ENCODE results near the gene CEACAM7. TPM values are rescaled to one million over a fixed set of nuclear protein-coding genes. Genes with fewer than 3 reads are reported as not detected.

The CEACAM7 gene
- total RNA-seq, 1 experiment from 2014 or later: not detected

Small RNAs within 50 kb of the gene (small RNA-seq; reads per million reads assigned to genes)
- not detected for gene AC243960.4

Other genes with a start within 250 kb of the CEACAM7 start
- 25.1 and 30.3 TPM in 2 replicates for gene DMAC2, start 248.4 kb downstream of the CEACAM7 start, total RNA-seq (2014; rRNA removed; shearing (Covaris generic); ENCODE audit: low replicate concordance)
- not detected in 2 replicates for gene ERICH4, start 245.1 kb downstream of the CEACAM7 start, total RNA-seq (2014; rRNA removed; shearing (Covaris generic); ENCODE audit: low replicate concordance)
- gene CEACAM21, start 112.1 kb downstream of the CEACAM7 start, total RNA-seq (2014; rRNA removed; shearing (Covaris generic); ENCODE audit: low replicate concordance): not detected in 2 replicates
- not detected in 2 replicates for gene CEACAM4, start 61.2 kb downstream of the CEACAM7 start, total RNA-seq (2014; rRNA removed; shearing (Covaris generic); ENCODE audit: low replicate concordance)
- gene CEACAM5, start 20.4 kb upstream of the CEACAM7 start, total RNA-seq (2014; rRNA removed; shearing (Covaris generic); ENCODE audit: low replicate concordance): not detected in 2 replicates
- gene CEACAM6, start 67.3 kb upstream of the CEACAM7 start, total RNA-seq (2014; rRNA removed; shearing (Covaris generic); ENCODE audit: low replicate concordance): not detected in 2 replicates
- not detected in 2 replicates for gene CEACAM3, start 108.3 kb upstream of the CEACAM7 start, total RNA-seq (2014; rRNA removed; shearing (Covaris generic); ENCODE audit: low replicate concordance)
- gene LYPD4, start 156.4 kb upstream of the CEACAM7 start, total RNA-seq (2014; rRNA removed; shearing (Covaris generic); ENCODE audit: low replicate concordance): not detected in 2 replicates
- gene DMRTC2, start 156.8 kb upstream of the CEACAM7 start, total RNA-seq (2014; rRNA removed; shearing (Covaris generic); ENCODE audit: low replicate concordance): not detected in 2 replicates
- gene RPS19, start 172.0 kb upstream of the CEACAM7 start, total RNA-seq (2014; rRNA removed; shearing (Covaris generic); ENCODE audit: low replicate concordance): 2,482 and 3,478 TPM in 2 replicates
- gene CD79A, start 189.0 kb upstream of the CEACAM7 start, total RNA-seq (2014; rRNA removed; shearing (Covaris generic); ENCODE audit: low replicate concordance): 970 and 1,036 TPM in 2 replicates
- 136 and 137 TPM in 2 replicates for gene ARHGEF1, start 194.9 kb upstream of the CEACAM7 start, total RNA-seq (2014; rRNA removed; shearing (Covaris generic); ENCODE audit: low replicate concordance)
- gene ERFL, start 240.2 kb upstream of the CEACAM7 start, total RNA-seq (2014; rRNA removed; shearing (Covaris generic); ENCODE audit: low replicate concordance): 3.8 and 5.5 TPM in 2 replicates